ENCODE results near the gene TMEM175.

DNA sequence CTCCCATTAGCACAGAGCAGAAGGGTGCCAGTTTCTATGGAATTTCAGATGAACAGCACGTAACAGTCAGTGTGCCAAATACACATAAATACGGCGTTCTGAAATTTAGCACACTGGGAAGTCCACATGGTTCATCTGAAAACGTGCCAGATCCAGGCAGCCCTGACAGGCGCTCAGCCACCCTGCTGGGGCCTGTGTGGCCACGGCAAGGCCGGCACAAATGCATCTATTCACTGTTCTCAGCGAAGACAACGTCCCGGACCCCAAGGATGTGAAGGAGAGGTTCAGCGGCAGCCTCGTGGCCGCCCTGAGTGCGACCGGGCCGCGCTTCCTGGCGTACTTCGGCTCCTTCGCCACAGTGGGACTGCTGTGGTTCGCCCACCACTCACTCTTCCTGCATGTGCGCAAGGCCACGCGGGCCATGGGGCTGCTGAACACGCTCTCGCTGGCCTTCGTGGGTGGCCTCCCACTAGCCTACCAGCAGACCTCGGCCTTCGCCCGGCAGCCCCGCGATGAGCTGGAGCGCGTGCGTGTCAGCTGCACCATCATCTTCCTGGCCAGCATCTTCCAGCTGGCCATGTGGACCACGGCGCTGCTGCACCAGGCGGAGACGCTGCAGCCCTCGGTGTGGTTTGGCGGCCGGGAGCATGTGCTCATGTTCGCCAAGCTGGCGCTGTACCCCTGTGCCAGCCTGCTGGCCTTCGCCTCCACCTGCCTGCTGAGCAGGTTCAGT, 25.5 kb downstream of the TMEM175 start:
- no peak for TF ChIP-seq TOX (CRISPR knock-in tag; IDR thresholded peaks at IDR 0.05; ENCODE audit: borderline replicate concordance)
- TF ChIP-seq SNAI2 (CRISPR knock-in tag; IDR thresholded peaks at IDR 0.05) = no peak
- no peak for TF ChIP-seq ZNF70 (CRISPR knock-in tag; IDR thresholded peaks at IDR 0.05)
- TF ChIP-seq CREB5 (CRISPR knock-in tag; IDR thresholded peaks at IDR 0.05; ENCODE audit: low read depth) = no peak
- no peak for TF ChIP-seq ZNF565 (CRISPR knock-in tag; conservative IDR thresholded peaks at IDR 0.05; ENCODE audit: low read depth)
- no peak for TF ChIP-seq BACH2 (CRISPR knock-in tag; IDR thresholded peaks at IDR 0.05; ENCODE audit: borderline replicate concordance)
- TF ChIP-seq ZNF8 (CRISPR knock-in tag; IDR thresholded peaks at IDR 0.05) = no peak
- TF ChIP-seq CSDC2 (CRISPR knock-in tag; IDR thresholded peaks at IDR 0.05) = no peak
- TF ChIP-seq ZFP3 (CRISPR knock-in tag; IDR thresholded peaks at IDR 0.05) = no peak
- no peak for TF ChIP-seq ZC3H10 (CRISPR knock-in tag; IDR thresholded peaks at IDR 0.05)
- no peak for TF ChIP-seq PATZ1 (CRISPR knock-in tag; IDR thresholded peaks at IDR 0.05; ENCODE audit: borderline replicate concordance)

All from SK-N-SH treated with all-trans-retinoic acid at 6 μM for 48 hours (cell line).